ENCODE measurements around the gene ELF1.

DNA sequence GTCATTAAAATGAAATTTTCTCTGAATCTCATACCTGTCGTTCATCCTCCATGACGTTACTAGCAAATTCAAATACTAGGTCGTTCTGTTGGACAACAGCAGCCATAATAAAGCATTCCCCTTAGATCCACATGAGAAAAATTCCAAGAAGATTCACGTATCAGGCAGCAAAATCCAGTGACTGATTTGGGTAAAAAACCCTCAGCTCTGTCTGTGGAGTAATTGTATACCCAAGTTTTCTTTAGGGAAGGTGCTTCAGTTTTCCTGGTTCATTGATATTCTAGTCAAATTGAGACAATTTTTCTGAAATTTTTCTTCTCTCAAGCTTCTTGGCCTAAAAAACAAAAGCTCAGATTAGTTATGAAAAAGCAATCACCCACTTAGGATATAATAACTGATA, 37.2 kb downstream of the ELF1 start:
- TF ChIP-seq GATA2 (IDR thresholded peaks at IDR 0.05; ENCODE audit: low read depth, low read length), result no peak
- no peak for TF ChIP-seq GATA3 (IDR thresholded peaks at IDR 0.05; ENCODE audit: low read depth, low read length)

Data from SH-SY5Y (cell line).